Choroid plexus epithelial cell (primary cell): ENCODE measurements around the gene GEMIN4.
"Not testable (repeated sequence)": the region's sequence is repeated elsewhere in the genome, so short reads cannot be mapped to it uniquely, and the experiment has no call there.

Experiments used
- DNase-seq: peaks from one replicate; pipeline ENCODE4 v3.0.0-alpha.2; 2010; ENCODE audit warnings: low read depth
- H3K4me3 ChIP-seq: 2 replicates; pipeline ENCODE4 v1.5.1; 2011; ENCODE audit warnings: low read depth, mild to moderate bottlenecking, control low read depth, low read length, moderate library complexity
- TF ChIP-seq, protein P1 (sequence below): conservative IDR thresholded peaks from 2 replicates; pipeline ENCODE4 v1.5.1; 2011; ENCODE audit warnings: low read depth, mild to moderate bottlenecking, control low read depth, inconsistent platforms, low read length, moderate library complexity

Gene GEMIN4

DNA sequence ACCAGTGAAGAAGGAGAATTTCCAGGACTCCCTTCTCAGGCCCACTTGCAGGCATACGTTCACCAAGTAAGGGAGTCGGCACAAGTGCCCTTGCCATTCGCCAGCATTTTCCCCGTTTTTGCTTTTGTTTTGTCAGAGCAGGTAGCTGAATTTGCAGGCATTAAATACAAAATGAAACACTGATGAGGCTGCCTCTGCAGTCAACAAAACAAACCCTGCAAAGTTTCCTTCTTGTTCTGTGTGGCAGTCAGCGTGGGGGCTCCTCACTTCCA is 22.2 kb upstream of the GEMIN4 start:
- H3K4me3 ChIP-seq = no peak overlapping the region
- TF ChIP-seq, protein P1, sequence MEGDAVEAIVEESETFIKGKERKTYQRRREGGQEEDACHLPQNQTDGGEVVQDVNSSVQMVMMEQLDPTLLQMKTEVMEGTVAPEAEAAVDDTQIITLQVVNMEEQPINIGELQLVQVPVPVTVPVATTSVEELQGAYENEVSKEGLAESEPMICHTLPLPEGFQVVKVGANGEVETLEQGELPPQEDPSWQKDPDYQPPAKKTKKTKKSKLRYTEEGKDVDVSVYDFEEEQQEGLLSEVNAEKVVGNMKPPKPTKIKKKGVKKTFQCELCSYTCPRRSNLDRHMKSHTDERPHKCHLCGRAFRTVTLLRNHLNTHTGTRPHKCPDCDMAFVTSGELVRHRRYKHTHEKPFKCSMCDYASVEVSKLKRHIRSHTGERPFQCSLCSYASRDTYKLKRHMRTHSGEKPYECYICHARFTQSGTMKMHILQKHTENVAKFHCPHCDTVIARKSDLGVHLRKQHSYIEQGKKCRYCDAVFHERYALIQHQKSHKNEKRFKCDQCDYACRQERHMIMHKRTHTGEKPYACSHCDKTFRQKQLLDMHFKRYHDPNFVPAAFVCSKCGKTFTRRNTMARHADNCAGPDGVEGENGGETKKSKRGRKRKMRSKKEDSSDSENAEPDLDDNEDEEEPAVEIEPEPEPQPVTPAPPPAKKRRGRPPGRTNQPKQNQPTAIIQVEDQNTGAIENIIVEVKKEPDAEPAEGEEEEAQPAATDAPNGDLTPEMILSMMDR = no peak
- no peak for DNase-seq

DNA sequence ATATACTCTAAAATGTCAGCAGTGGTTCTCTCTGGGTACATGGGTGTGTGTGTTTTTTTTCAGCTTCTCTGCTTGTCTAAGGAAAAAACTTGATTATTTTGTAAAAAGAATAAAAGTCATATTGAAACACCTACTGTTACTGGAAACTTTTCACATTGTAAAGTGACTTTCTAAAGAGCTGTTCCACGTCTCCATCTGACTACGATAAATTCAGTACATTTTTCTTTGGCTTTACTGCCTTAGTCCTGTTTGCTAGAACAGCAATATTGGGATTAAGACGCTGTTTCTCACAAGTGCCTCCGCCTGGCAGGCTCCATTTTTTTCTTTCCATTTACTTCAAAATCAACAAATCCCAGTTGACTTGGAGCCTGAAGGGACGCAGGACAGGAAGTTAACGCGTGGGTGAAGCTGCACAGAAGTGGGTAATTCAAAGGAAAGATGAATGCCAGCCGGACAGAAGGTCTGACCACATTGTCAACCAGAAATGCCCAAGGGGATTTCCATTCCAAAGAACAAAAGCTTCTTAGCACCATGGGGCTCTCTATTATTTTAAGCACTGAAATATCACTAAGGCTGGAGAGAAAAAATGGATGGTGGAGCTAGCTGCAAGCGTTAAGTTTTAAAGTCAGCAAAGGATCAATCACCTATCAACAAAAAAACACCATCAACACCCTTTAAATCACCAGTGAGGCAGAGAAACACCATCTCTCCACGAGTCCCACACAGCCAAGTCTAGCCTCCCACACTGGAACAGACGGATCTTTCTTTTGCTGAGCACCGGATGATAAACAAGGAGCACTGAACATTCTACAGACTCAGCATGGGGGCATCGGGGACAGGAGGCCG is 21.6 kb upstream of the GEMIN4 start:
- DNase-seq = no peak
- TF ChIP-seq, protein P1 = no peak
- no peak overlapping the region for H3K4me3 ChIP-seq

DNA sequence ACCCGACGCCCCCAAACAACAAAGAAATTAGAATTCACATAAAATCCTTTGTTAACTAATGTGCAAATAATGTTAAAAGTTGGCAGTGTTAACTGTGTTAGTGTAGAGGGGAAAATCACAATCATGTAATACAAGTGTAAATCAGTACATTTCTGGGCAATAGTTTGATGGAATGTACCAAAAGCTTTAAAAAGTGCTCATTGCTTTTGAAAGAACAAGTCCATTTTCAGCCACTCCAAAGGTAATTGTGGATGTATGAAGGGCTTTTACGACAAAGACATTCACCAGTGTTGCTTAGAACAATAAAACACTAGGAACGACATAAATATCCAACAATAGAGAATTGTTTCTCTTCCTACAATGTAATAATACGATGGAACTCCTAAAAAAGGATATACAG is 21.0 kb upstream of the GEMIN4 start:
- TF ChIP-seq, protein P1 = no peak
- DNase-seq = no peak
- H3K4me3 ChIP-seq = no peak overlapping the region

DNA sequence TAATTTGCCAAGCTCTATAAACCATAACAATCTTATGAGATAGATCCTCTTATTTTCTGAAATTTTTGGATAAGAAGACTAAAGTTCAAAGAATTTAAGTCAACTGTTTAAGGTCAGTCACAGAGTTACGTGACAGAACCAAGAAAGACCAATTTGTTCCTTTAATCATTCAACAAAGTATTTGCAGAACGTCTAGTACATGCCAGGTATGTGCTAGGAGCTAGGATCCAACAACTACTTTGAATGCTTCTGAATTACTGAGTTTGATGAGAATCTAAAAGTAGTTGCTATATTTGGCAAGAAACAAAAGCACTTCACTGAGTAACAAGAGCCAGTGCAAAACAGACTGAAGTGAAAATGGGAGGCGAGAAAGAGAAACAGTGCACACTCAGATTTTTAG is 15.0 kb upstream of the GEMIN4 start:
- DNase-seq = no peak
- H3K4me3 ChIP-seq = no peak overlapping the region
- TF ChIP-seq, protein P1 = no peak

DNA sequence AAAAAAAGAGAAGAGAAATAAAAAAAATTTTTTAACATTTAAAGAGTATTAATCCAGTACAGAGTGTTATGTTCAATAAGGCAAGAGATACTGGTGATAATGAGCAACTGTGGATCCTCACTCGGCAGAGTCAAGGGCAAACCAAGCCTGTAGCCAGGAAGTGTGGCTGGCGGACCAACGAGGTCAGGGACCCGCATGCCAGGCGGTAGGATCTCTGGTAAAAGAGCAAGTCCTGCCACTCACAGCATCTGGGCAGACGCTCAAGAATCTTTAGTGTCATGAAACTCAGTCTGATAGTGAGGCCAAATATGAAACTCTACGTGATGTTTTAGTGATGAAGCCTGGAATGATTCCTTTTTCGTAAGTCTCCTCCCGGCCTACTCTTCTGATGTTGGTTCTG is 8.3 kb upstream of the GEMIN4 start:
- TF ChIP-seq, protein P1 = no peak
- no peak overlapping the region for H3K4me3 ChIP-seq
- no peak for DNase-seq

DNA sequence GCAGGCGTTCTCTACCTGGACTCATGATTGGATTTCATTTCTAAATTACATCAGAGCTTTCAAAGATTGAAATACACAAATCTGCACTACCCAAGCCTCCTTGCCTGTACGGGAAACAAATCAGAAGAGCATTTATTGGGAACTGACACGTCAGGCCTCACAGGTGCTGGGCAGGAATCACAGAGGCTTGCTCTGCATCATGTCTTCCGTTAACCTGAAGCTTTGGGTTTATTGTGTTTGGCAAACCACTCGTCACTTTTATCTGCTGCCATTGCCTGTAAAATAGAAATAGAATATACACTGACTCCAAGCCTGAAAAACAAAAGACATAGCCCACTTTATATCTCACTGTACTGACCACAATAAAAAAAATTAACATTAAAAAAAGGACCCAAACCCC is 7.9 kb upstream of the GEMIN4 start:
- no peak for DNase-seq
- TF ChIP-seq, protein P1 = no peak
- no peak overlapping the region for H3K4me3 ChIP-seq

DNA sequence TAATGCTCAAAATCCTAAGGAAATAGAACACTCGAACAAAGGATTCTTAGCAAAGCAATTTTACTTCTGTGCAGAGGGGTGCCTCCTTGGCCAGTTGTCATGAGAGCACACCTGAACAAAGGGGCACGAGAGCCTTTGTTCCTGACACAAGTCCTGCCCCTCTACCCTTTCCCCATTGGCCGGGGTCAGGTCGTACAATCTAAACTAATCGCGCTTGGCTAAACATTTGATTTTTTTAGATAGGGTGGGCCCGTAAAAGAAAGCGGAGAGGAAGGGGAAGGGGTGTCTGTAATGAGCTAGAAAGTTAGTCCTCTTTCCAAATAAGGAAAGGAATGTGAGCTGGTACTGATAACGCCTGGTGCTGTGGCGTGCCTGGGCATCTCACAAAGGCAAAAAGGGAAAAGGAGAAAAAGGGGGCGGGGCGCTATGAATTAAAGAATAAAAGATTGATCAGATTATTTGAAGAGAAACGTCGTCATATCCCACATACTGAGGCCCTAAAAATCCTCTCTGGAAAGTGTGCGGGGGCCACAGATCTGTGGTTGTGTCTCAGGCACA is 4.0 kb upstream of the GEMIN4 start:
- DNase-seq, H3K4me3 ChIP-seq: not testable (repeated sequence)

DNA sequence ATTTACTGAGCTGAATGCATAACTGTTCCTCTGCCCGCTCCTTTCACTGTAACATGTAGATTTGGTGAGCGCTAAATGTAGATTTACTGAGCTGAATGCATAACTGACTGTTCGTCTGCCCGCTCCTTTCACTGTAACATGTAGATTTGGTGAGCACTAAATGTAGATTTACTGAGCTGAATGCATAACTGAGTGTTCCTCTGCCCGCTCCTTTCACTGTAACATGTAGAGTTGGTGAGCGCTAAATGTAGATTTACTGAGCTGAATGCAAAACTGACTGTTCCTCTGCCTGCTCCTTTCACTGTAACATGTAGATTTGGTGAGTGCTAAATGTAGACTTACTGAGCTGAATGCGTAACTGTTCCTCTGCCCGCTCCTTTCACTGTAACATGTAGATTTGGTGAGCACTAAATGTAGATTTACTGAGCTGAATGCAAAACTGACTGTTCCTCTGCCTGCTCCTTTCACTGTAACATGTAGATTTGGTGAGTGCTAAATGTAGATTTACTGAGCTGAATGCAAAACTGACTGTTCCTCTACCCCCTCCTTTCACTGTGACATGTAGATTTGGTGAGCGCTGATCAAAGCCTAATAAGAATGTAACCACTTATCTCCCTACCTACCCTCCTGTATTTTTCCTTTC is 3.4 kb upstream of the GEMIN4 start:
- H3K4me3 ChIP-seq, DNase-seq: not testable (repeated sequence)
